ENCODE data around the gene ZSCAN4. TPM values are rescaled to one million over a fixed set of nuclear protein-coding genes. Genes with fewer than 3 reads are reported as not detected.

Gene ZSCAN4
- total and polyA plus RNA-seq, 4 donors: not detected

DNA sequence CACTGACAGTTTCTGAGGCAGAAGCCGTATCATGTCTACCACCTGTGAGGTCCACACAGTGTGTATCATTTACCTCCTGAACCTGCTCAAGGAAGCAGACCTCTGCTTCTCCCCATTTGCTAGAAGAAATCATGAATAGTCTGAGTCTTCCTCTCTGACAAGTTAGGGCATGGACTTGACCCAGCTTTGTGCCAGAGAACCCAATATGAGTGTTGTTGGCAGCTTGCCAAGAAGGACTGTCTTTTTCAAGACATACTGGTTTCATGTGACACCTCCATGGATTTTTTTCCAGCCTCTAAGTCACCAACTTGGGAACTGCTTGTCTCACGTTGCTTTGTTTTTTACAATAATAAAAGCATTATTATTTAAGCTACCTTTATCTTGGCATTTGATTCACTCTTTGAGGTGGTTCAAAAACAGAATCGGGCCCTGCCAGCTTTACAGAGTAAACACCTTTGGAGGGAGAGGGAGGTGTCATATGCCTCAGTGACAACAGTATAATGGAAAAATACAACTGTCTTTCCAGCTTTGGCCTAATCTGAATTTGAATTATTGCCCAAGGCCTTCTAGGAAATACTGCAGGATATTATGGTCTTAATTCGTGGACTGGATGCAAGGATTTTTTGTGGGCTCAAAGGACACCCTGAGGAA, 26.2 kb upstream of the ZSCAN4 start:
- Histone ChIP-seq H3K27ac (ENCODE audit: low read depth in 1 of 2, low read length in 2 of 2) (no peak overlapping the region), H3K9ac (ENCODE audit: low read depth in 1 of 2, low read length in 2 of 2) (no peak overlapping the region), H3K36me3 (ENCODE audit: control insufficient read depth in 4 of 4, insufficient read depth in 3 of 4, low read depth in 1 of 4, low read length in 3 of 4) (peaks cover 16 to 49% (median 43%) of the 10 kb centered on the region in 4 donors), H3K27me3 (ENCODE audit: control insufficient read depth in 4 of 4, insufficient read depth in 4 of 4, low read length in 3 of 4) (no peaks in the 10 kb centered on the region), H3K4me1 (ENCODE audit: control insufficient read depth in 4 of 4, insufficient read depth in 4 of 4, low read length in 3 of 4) (no peaks in the 10 kb centered on the region), H3K9me3 (ENCODE audit: control insufficient read depth in 4 of 4, low read length in 3 of 4) (peaks cover 33 to 60% (median 56%) of the 10 kb centered on the region in 4 donors), H3K4me3 (ENCODE audit: low read depth in 1 of 3, low read length in 3 of 3) (peak overlapping the region in 2 of 3 donors; percentile 43 to 66)
- no peak for TF ChIP-seq TAF1 (conservative IDR thresholded peaks at IDR 0.05)
- TF ChIP-seq JUND (IDR thresholded peaks at IDR 0.05): no peak
- TF ChIP-seq, protein P1, sequence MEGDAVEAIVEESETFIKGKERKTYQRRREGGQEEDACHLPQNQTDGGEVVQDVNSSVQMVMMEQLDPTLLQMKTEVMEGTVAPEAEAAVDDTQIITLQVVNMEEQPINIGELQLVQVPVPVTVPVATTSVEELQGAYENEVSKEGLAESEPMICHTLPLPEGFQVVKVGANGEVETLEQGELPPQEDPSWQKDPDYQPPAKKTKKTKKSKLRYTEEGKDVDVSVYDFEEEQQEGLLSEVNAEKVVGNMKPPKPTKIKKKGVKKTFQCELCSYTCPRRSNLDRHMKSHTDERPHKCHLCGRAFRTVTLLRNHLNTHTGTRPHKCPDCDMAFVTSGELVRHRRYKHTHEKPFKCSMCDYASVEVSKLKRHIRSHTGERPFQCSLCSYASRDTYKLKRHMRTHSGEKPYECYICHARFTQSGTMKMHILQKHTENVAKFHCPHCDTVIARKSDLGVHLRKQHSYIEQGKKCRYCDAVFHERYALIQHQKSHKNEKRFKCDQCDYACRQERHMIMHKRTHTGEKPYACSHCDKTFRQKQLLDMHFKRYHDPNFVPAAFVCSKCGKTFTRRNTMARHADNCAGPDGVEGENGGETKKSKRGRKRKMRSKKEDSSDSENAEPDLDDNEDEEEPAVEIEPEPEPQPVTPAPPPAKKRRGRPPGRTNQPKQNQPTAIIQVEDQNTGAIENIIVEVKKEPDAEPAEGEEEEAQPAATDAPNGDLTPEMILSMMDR (IDR thresholded peaks at IDR 0.05; ENCODE audit: low read depth, low read length, missing input control): no peak
- TF ChIP-seq NR2F2 (IDR thresholded peaks at IDR 0.05): no peak
- TF ChIP-seq RAD21 (IDR thresholded peaks at IDR 0.05): no peak
- no peak for TF ChIP-seq HNF4G (IDR thresholded peaks at IDR 0.05)
- TF ChIP-seq HNF4A (conservative IDR thresholded peaks at IDR 0.05): no peak
- TF ChIP-seq RXRA (IDR thresholded peaks at IDR 0.05): no peak
- TF ChIP-seq GABPA (IDR thresholded peaks at IDR 0.05 in 1 of 2, conservative IDR thresholded peaks at IDR 0.05 in 1 of 2): no peak
- TF ChIP-seq YY1 (IDR thresholded peaks at IDR 0.05): no peak
- no peak for DNase-seq (ENCODE audit: low spot score)
- 96% methylated on average over 4 of the region's 4 CpGs for WGBS

DNA sequence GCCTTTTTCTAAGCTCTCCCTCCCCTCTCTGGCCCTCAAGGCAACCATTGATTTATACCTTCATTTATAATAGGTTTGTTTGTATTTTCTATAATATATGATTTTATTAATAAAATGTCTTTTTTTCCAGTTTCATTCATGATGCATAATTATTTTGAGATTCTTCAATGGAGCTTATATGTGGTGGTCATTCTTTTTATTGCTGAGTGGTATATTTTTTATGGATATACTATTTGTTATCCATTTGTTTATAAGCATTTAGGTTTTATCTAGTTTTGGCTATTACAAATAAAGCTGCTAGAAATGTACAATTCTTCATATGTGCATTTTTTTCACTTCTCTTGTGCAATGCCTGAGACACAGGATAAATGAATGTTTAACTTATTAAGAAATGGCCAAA, 25.0 kb upstream of the ZSCAN4 start:
- TF ChIP-seq GABPA (IDR thresholded peaks at IDR 0.05 in 1 of 2, conservative IDR thresholded peaks at IDR 0.05 in 1 of 2) (no peak), FOXA1 (IDR thresholded peaks at IDR 0.05) (no peak), ZBTB33 (IDR thresholded peaks at IDR 0.05) (no peak), EGR1 (IDR thresholded peaks at IDR 0.05; ENCODE audit: low read depth in 2 of 2) (no peak), FOXA2 (IDR thresholded peaks at IDR 0.05) (no peak), TAF1 (conservative IDR thresholded peaks at IDR 0.05) (no peak), JUND (IDR thresholded peaks at IDR 0.05) (no peak), HNF4A (conservative IDR thresholded peaks at IDR 0.05) (no peak), HNF4G (IDR thresholded peaks at IDR 0.05) (no peak), NR2F2 (IDR thresholded peaks at IDR 0.05) (no peak)
- TF ChIP-seq, protein P1 (IDR thresholded peaks at IDR 0.05; ENCODE audit: low read depth, low read length, missing input control): no peak
- Histone ChIP-seq H3K9ac (ENCODE audit: low read depth in 1 of 2, low read length in 2 of 2) (no peak overlapping the region), H3K4me3 (ENCODE audit: low read depth in 1 of 3, low read length in 3 of 3) (no peak overlapping the region), H3K36me3 (ENCODE audit: control insufficient read depth in 4 of 4, insufficient read depth in 3 of 4, low read depth in 1 of 4, low read length in 3 of 4) (peaks cover 16 to 39% (median 37%) of the 10 kb centered on the region in 4 donors), H3K27me3 (ENCODE audit: control insufficient read depth in 4 of 4, insufficient read depth in 4 of 4, low read length in 3 of 4) (no peaks in the 10 kb centered on the region), H3K27ac (ENCODE audit: low read depth in 1 of 2, low read length in 2 of 2) (no peak overlapping the region), H3K4me1 (ENCODE audit: control insufficient read depth in 4 of 4, insufficient read depth in 4 of 4, low read length in 3 of 4) (no peaks in the 10 kb centered on the region), H3K9me3 (ENCODE audit: control insufficient read depth in 4 of 4, low read length in 3 of 4) (peaks cover 31 to 61% (median 57%) of the 10 kb centered on the region in 4 donors)
- no peak for DNase-seq (ENCODE audit: low spot score)
